ENCODE results near the gene STARD3.

Gene STARD3

DNA sequence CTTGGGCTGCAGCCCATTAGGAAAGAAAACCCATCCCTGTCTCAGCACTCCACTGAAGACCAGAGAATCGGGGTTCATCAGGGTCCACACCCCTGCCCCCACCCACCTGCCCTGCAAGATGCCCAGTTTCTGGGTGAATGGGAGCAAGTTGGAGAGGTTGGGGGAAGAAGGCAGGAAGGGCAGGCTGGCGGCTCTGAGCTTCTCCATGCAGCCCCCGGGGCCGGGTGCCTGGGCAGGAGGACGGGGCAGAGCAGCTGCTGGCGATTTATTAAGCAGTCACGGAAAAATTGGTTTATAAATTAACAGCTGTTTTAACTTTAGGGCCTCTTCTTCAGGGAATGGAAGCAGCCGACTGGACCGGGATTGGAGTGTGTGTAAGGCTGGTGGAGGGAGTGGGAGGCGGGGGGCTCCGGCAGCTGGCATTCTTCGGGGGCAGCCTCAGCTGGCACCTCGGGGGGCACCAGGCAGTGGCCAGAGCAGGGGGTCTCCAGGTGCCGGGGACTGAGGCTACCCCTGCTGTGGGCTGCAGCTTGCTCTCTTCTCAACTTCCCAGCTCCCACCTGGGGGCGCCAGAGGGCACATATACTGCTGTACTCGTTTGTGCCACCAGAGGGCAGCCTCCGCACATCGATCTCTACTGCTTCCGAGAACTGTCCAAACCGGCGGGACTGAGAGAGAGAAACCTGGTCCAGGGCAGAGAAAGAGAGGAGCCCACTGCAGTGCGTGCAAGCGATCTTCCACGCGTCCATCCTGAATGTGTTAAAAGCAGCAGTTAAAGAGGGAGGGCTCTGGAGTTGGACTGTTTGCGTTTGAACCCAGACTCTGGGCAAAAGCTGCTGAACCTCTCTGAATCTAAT, 15.2 kb upstream of the STARD3 start:
- peak; percentile 72 for DNase-seq

DNA sequence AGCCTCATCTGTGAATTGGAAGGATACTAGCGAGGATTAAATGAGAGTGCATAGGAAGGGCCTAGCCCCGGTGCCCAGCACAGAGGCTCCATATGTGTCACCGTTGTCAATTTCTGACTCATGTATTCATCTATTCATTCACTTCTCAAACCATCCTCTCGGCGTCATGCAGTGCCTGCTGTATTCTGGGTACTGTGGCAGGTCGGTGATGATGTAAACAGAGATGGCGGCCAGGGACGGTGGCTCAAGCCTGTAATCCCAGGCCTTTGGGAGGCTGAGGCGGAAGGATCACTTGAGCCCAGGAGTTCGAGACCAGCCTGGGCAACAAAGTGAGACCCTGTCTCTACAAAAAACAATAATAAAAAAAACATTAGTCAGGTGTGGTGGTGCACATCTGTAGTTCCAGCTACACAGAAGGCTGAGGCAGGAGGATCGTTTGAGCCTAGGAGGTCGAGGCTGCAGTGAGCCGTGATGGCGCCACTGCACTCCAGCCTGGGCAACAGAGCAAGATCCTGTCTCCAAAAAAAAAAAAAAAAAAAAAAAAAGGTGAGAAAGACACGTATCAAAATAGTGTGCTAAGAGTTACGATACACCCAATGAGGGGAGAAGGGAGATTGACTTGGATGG, 14.5 kb upstream of the STARD3 start:
- DNase-seq: no peak

DNA sequence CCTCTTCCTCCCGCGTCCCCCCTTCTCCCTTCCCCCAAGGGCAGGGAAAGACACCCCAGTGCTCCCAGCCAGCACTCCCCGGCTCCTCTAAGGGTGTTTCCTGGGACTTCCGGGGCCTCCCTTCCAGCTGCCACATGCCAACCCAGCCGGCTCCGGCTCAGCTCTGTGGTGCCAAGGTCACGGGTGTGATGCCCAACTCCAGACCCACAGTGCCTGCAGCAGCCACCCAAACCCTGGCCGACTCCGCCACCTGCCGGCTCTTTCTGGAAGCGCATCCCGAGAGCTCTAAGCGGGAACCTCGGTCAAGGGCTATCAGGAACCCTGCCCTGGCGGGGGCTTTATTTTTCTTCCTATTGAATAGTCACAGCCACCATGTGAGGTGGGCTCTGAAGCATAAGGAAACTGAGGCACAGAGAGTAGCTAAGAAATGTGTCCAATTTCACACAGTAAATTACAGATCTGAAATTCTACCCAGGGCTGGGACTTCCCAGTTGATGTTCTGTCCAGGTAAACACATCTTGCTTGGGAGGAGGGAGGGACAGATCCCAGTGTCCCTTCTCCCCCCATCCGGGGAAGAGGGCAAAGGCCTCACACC, 13.5 kb upstream of the STARD3 start:
- DNase-seq: peak; percentile 59

DNA sequence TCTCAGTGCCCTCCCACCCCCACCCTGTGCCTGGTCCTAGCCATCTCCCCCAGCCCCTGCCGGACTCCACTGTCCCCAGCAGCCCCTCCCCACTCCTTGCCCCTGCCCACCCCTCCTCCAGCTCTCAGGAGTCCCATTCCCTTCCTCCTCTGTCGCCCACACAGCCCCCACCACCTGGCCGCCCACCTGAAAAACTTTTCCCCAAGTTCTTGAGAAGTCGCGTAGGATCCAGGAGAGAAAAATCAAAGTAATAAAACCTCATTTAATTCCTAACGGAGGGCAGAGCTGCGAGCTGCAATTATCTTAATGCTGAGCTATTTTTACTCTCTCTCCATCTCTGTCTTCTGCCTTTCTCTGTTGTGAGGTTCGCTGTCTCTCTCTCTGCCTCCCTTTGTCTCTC, 12.6 kb upstream of the STARD3 start:
- DNase-seq: no peak

DNA sequence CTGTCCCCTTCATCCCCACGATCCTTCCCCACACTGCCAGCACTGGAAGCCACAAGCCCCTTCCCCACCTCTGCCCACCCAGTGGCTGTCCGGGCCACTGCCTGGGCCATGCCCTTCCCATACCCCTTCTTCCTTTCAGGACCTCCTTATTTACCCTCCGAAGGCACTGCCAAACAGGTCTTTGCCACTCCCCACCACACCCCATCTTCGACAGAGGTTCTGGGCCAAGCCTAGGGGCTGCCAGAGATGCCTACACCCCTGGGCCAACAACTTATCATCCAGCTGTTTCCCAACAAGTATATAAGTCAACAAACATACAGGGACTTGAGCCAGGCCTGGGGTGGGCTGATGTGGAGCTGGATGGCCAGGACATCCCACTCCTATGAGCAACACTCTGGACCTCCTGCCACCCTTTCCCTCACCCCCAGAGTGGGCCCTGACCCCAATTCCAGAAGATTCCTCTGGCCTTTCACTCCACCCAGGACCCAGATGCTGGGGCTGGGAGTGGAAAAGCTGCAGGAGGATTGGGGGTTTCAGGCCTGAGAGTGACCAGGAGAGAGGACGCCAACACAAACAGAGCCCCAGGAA, 11.7 kb upstream of the STARD3 start:
- DNase-seq: no peak

DNA sequence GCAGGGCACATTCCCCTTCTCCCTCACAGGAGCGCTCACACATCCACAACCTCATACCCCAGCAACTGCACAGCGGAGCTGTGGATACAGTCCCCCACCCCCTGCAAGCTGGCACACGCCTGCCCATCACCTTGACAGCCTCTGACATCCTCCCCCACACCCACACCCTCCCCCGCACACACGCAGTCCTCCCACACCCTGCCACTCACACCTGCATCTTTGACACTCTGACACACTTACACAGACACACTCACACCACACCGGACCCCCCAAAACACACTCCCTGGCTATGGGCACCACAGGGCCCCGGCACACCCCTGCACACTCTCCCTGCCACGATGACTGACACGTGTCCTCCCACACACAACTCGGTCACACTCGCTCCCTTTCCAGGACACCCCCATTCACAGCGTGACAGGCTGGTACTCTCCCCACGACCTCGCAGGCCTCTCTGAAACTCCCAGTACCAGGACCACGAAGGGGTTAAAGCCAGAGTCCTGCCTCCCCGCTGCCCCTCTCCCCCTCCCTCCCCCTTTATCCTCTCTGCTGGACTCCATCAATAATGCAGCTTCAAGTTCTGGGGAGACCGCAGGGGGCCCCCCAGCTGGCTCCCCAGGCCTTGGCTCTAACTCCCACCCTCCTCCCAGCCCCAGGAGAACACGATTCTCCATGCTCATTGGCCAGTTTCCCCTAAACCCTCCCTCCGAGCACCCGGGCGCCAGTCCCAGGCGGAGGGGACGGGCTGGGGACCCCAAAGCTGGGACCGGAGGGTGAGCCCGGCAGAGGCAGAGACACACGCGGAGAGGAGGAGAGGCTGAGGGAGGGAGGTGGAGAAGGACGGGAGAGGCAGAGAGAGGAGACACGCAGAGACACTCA, 10.5 kb upstream of the STARD3 start, which contains the start of gene PPP1R1B:
TSS of gene PPP1R1B (plus strand) at position 782 of the 876 bp plus-strand sequence. CDS start 441 bp downstream, outside the sequence.
- DNase-seq: no peak

DNA sequence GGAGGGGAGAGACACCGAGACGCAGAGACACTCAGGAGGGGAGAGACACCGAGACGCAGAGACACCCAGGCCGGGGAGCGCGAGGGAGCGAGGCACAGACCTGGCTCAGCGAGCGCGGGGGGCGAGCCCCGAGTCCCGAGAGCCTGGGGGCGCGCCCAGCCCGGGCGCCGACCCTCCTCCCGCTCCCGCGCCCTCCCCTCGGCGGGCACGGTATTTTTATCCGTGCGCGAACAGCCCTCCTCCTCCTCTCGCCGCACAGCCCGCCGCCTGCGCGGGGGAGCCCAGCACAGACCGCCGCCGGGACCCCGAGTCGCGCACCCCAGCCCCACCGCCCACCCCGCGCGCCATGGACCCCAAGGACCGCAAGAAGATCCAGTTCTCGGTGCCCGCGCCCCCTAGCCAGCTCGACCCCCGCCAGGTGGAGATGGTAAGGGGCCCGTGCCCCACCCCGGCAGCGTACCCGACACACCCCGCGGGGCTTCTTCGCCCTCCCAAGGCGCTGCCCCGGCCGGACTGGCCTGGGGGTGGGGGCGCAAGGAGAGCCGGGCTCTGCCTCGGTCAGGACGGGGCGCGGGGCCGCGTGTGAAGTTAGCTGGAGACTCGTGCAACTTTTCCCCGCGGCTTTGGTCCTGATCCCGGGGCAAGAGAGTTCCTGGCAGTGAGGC, 9.8 kb upstream of the STARD3 start:
- DNase-seq: no peak

DNA sequence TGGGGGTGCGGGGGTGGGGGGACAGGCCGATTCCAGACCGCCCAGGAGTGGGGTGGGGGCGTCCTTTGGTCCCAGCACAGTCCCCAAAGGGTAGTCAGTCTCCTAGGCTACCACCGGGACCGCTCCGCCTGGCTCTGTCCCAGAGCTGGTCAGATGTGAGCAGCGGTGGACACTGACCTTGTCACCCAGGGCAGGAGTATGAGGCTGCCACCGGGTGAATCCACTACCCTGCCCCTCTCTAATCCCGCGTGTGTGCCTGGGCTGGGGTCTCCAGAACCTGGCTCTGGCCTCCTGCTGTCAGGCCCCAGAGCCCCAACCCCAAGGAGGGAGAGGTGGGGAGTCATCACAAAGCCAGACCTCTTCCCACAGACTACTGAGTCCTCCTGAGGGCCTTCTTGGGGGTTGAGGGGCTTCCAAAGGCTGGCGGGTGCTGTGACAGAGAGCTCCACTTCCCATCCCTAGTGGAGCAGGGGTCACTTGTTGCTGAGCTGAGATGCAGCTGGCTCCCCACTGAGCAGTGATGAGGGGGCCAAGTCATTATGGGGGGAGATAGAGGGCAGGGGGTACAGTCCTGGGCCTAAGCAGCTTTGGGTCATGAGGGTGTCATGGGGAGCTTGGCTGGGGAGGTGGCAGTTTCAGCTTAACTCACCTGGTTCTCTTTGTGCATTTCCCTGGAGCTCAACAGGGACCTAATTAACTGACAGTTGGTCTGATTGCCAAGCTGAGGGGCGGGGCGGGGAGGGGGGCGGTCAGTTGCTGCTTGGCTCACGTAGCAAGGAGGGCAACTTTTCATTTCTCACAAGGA, 9.0 kb upstream of the STARD3 start:
- no peak for DNase-seq

DNA sequence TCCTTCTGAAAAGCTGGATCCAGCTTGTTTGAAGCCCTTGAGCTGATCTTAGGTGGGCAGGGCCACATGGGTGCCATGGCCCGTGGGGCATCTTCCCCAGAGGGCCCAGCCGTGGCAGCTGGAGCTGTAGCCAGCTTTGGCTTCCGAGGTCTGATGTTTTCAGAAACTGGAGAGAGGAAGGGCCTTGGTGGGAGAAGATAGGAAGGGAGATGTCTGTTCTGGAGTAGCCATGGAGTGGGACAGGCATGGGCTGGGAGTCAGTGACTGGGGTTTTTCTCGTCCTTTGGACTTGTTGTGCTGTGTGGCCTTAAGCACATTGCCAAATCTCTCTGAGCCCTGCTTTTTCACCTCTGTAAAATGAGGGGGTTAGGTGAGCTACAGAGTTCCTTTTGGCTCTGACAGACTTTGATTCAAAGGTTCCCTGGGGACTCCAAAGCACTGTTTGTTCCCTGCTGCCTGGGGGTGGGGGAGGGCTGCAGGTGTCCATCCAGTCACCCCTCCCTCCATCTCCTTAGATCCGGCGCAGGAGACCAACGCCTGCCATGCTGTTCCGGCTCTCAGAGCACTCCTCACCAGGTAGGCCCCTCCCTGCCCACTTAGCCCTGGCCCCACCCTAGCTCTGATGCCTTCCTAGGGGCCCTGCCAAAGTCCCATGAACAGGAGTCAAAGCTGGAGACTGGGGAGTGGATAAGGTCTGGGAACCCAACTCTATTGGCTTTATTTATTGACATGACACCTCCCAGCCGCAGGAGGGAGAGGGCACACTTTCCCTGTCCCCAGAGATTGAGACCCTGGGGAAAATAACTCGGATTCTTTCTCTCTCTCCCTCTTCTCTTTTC, 8.1 kb upstream of the STARD3 start:
- DNase-seq: no peak

DNA sequence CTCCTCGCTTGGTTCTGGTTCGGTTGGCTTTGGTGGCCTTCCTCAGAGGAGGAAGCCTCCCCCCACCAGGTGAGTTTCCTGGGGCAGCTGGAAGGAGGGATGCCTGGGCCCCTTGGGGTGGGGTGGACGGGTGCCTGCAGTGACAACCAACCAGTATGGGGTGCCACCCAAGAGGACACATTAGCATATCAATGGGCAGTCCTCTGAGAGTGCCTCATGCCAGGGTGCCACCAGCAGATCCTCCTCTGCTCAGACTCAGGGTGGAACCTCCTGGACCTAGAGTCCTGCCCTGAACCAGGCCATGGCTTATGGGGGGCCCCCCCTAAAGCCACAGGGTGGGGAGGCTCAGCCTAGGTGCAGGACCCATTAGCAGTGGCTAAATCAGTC, 7.5 kb upstream of the STARD3 start:
- DNase-seq: no peak

DNA sequence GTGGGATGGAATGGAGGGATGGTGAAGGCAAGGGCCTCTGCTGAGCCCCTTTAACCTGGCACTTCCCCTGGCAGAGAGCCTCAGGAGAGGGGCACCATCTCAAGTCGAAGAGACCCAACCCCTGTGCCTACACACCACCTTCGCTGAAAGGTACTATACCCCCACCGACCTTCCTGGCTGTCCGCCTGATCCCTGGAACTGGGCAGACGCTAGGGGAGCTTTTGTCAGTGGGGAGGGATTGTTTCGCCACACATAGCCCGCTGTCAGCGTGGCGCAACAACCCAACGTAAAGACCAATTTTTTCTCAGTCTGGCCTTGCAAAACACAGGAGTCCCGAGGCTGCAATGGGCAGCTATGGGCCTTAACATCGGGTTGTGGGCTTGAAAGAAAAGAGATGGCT, 7.0 kb upstream of the STARD3 start:
- DNase-seq: no peak

DNA sequence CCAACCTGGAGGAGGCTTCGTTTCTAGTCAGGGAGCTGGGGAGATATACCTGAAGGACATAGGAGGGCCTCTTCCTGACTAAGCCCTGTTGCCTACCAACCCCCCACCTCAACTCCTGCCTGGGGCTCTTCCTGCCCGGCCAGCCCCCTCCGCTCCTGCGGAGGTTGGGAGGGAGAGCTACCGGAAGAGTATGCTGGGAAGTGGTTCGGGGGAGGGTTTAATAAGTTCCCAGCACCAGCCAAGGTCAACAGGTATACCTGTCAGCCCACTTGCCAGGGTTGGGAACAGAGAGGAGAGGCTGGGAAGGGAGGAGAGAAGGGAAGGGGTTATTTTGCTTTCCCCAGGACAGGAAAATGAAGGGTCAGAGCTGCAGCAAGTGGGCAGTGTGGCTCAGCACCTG, 5.5 kb upstream of the STARD3 start:
- DNase-seq: no peak

DNA sequence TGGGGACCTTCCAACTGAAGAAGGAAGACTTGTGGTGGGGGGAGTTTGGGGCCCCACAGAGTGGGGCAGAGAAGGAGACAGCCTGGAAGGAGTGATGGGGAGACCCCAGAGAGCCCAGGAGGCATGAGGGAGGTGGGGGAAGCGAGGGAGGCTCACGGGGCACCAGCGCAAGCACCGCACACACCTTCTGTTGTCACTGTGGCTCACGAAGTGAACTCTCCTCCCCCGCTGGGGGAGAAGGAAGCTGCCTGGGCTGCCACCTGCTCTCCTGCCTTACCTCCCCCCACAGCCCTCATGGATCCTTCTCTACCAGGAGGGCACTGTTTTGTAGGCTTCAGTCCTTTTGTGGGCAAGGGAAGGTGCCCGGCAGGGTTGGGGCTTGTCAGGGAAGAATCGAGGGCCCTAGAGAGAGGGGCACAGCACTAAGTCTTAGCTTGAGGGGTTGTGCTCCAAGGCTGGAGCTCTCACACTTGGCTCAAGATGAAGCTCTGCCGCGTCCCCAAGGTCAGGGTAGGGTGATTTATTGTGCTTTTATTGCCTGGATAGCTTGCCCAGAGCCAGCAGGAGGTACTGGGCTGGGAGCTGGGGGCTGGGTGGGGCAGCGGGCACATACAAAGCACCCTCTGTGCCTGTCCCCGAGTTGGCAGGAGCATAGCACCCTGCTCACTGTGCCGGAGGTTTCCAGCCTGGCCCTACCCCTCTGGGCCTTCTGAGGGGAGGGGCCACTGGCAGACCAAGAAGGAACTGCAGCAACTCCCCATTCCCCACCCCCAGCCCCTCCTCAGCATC, 4.6 kb upstream of the STARD3 start:
- DNase-seq: no peak

DNA sequence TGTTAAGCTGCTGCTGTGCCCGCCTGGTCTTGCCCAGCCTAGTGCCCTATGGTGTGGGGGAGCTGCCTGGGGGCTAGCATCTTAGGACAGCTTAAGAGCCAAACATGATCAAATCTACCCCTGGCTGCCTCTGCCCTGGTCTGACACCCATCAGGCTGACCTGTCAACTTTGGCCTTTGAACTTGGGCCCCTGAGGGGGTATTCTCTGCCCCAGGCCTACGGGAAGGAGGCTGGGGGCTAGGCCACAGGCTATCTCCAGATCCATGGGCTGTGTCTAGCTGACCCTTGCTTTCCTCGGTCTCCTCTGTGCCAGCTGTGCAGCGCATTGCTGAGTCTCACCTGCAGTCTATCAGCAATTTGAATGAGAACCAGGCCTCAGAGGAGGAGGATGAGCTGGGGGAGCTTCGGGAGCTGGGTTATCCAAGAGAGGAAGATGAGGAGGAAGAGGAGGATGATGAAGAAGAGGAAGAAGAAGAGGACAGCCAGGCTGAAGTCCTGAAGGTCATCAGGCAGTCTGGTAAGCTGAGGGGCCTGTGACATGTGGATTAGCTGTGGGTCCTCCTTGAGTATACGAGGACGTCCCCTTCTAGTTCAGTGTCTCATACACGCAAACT, 3.3 kb upstream of the STARD3 start:
- no peak for DNase-seq

DNA sequence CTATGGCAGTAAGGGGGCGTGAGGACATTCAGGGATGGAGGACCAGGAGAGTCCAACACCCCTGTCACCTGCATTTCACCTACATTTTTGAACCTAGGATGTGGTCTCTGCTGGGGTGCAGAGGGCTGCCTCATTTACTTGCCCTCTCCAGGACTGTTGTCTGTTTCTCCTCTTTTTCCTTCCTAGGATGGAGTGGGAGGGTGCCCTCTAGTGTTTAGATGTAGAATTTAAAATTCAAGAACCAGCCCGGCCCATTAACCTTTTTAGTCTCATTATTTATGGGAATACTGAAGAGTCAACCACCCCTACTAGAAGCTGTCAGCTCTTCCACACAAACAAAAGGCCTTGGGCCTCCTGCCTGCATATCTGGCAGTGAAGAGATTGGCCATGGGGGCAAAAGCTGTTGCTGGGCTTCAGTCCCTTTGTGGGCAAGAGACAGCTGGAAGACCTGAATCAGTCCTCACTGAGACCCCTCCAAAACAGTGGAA, 2.5 kb upstream of the STARD3 start:
- peak; percentile 44 for DNase-seq

DNA sequence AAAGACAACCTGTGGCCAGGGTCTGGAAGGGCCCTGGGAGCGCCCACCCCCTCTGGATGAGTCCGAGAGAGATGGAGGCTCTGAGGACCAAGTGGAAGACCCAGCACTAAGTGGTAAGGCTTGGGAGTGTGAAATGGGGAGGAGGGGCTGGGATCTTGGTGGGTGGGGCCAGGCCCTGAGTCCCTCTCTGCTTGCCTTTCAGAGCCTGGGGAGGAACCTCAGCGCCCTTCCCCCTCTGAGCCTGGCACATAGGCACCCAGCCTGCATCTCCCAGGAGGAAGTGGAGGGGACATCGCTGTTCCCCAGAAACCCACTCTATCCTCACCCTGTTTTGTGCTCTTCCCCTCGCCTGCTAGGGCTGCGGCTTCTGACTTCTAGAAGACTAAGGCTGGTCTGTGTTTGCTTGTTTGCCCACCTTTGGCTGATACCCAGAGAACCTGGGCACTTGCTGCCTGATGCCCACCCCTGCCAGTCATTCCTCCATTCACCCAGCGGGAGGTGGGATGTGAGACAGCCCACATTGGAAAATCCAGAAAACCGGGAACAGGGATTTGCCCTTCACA, 1.2 kb upstream of the STARD3 start:
- no peak for DNase-seq

DNA sequence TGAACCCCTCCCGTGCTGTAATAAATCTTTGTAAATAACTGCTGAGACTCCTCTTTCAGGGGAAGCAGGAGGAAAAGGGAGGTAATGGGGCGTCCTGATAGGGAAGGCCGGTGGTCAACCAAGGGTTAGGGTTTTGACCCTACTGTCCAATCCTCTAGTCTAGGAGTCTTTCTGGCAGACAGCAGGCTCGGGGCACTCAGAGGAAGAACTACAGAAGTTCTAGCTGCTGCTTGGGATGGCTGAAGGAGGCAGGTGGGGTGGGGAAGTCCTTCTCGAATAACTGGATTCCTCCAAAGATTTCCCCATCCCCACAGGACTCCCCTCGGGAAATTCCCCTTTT, 387 bp upstream of the STARD3 start:
- DNase-seq: no peak

DNA sequence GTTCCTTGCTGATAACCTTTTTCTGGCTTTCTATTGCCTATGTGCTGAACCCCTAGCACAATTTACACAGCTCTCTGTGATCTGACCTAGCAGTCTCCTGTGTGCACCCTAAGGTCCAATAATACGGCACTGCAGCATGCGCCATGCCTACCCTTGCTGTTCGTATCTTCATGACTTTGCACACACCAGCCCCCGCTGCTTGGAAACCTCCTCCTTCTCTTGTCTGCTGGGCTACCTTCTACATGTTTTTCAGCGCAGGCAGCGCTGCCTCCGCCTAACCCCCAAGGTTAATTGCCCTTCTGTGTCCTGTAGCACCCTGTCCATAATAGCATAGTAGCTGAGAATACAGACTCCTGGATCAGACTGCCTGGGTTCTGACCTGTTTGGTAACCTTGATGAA, 1.4 kb downstream of the STARD3 start:
- no peak for DNase-seq

All from fibroblast of skin of back (primary cell).